Left ventricle myocardium superior (tissue), 1 donor: ENCODE results near the gene THUMPD3. TPM values are rescaled to one million over a fixed set of nuclear protein-coding genes. Genes with fewer than 3 reads are reported as not detected.

ENCODE experiments used
- ATAC-seq: fragments of 200-7000 bp; cut with Tn5 transposase; one replicate; pipeline ENCODE4 v1.9.1; 2020; ENCODE audit warnings: mild to moderate bottlenecking, moderate library complexity
- DNase-seq: peaks from one replicate; pipeline ENCODE4 v3.0.0-alpha.2; 2020
- intact Hi-C: fragments of 100-400 bp; cut with micrococcal nuclease; formaldehyde crosslinking; loops from one replicate; pipeline ENCODE4 v1.11.0; 2022
- total RNA-seq: library from RNA; stranded (reverse); fragmentation: NEBNext Ultra II Directional; extraction: Animal tissue kit (Norgen Biotek cat#: 25700); gene quantifications from one replicate; pipeline ENCODE4 v1.2.1, GENCODE V29; 2021
- donor health status: DM: no; HTN: yes; CAD: no; lungs with severe emphysema.

THUMPD3 gene
- total RNA-seq, 1 donor from 2014 or later = 58.6 TPM

DNA sequence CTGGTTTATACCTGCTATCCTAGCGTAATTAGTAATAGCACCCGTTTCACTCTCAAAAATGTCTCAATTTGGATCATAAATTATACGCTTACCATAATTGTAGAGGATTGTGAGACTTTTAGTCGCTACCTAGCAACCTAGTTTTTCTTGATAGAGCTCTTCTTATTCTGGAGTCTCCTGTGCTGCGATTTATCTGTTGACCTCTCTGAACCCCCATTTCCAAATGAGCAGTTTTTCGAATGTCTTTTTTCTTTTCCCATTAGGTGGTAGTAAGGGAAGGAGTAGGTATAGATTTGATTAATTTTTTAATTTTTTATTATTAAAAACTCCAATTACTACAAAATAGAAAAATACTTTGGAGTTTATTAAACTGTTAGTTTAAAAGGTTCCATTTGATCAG lies 45.2 kb downstream of the THUMPD3 start:
- intact Hi-C loops = no loop called here
- DNase-seq = no peak
- no peak for ATAC-seq

DNA sequence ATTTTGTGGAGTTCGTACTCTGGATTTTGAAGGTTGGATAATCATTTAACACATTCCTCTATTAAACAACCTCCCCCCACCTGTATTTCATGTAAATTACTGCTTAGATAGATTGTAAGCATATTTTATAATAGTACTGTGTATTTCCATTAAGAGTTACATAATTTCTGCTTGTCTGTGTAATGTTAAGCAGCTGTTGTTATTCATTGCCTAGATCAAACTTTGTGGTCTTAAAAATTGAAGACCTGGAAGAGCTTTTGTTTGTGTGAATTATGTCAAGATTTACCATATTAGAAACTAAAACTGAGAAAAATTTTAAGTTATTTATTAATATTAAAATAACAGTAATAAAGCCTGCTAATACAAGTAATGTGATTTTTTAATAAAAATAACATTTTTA lies 45.7 kb downstream of the THUMPD3 start:
- ATAC-seq (no peak), DNase-seq (no peak)

GRCh38 chr3:9409981-9410854 lies 47.4 kb downstream of the THUMPD3 start:
- DNase-seq (no peak), ATAC-seq (no peak)
- intact Hi-C loops = no loop called here

More for the DNA sequence above, 45.7 kb downstream of the THUMPD3 start:
- intact Hi-C loops = no loop called here

DNA sequence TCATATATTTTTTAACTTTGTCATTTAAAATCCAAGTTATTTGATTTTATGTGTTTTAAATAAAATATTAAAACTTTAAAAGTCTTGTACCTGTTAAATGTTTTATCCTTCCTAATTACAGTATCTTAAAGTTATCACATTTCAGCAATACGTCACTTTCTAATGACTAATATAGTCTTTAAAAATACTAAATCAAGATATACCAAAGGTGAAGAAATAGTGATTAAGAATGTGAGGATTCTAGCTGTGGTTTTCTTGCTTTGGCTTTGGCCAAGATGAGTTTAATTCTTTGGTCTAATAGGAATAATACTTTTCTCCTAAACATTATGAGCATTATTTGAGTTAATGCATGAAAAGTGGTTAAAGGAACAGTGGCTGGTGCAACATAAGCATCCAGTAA lies 48.4 kb downstream of the THUMPD3 start:
- intact Hi-C loops = no loop called here
- no peak for ATAC-seq
- DNase-seq = no peak

- DNase-seq = no peak
- ATAC-seq = no peak
- intact Hi-C loops = no loop called here
Observed at GRCh38 chr3:9412293-9412692, 49.4 kb downstream of the THUMPD3 start.

DNA sequence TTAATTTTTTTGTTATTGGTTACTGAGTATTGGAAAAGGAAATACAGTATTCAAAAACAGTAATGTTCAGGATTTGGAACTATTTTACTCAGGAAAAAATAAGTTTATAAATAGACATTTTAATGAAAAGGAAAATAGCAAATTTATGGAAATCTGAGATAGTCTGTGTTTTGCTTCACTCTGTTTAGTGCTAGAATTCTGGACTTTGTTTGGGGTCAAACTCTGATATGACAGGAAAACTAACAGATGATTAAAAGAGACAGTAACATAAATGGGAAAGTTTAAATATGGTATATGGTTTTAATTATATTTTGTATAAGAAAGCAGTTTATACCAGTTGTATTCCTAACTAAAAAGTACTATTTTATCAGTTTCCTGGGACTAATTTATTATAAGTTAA lies 52.0 kb downstream of the THUMPD3 start:
- ATAC-seq = no peak
- no peak for DNase-seq
- intact Hi-C loops = no loop called here

- DNase-seq (no peak), ATAC-seq (peak; percentile 15)
- intact Hi-C loops = no loop called here
Observed at GRCh38 chr3:9415485-9416138, 52.8 kb downstream of the THUMPD3 start.

DNA sequence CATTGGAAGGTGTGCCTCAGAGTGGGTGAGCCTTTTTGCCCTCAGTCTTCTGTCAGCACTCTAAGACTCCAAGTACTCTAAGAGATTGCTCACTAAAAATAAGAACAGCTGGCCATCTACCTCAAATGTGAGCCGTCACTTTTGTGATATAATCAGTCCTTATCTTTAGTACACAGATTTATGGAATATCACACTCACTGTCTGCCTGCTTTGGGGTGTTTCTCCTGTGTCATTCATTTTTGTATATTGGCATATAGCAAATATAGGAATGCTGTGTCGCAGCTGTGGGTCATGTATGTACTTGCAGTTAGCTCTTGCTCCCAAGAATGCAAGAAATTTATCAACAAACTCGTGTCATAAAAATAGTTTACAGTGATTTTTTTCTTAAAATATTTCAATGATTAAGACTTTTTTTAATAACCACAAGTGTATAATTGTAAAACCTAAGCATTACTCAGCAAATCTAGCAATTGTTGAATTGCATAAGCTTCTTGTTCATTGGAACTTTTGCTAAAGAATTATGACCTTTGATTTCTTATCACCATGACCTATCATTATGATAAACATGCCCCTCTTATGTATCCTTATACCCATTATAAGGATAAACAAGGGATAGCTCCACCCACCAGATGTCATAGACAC lies 53.4 kb downstream of the THUMPD3 start:
- DNase-seq (no peak), ATAC-seq (peak; percentile 62)
- intact Hi-C loops = no loop called here

DNA sequence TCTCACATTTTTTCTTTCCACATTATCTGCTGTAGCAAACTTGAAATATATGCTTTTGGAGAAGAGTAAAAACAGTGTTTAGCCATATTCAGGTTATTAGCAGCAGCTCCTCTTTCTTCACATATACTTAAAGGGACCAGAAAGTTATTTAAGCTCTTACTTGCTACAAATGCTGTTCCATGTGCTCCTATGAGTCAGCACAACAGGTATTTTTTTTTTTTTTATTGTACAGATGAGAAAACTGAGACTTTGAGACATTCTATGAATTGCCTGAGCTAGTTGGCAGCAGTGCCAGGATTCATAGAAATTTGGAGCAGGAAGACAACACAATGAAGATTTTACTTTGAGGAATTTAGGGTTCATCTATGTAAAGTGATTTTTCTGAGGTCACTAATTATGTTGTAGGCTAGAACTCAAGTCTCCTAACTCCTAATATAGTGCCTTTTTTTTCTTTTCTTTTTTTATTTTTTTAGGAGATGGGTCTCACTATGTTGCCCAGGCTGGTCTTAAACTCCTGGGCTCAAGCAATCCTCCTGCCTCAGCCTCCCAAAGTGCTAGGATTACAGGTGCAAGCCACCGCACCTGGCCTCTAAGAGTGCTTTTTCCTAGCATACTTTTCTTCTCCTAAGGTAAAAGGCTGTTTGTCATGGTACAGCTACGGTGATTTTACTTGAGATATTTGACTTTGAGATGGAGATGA lies 58.1 kb downstream of the THUMPD3 start:
- ATAC-seq (no peak), DNase-seq (no peak)
- intact Hi-C loops = no loop called here

GRCh38 chr3:9422712-9423424 lies 60.0 kb downstream of the THUMPD3 start:
- DNase-seq = no peak
- peak; percentile 97 for ATAC-seq
- intact Hi-C loops = no loop called here

DNA sequence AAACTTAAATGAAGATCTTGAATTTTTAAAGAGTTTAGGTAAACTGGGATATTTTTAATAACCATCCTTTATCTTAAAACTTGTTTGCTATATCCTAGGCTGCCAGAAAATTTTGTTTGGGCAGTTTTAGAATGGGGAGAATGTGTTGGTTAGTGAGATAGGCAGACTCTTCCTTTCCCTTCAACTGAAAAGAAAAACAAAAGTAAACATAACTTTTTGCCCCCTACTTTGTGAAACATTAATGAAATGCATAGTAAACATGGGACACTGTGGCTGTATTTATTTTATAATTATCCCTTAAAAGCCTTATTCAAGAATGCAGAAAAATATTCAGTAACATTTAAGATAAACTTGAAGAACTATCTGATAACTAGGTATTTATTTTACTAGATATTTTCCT lies 65.6 kb downstream of the THUMPD3 start:
- ATAC-seq (no peak), DNase-seq (no peak)
- intact Hi-C loops = no loop called here

DNA sequence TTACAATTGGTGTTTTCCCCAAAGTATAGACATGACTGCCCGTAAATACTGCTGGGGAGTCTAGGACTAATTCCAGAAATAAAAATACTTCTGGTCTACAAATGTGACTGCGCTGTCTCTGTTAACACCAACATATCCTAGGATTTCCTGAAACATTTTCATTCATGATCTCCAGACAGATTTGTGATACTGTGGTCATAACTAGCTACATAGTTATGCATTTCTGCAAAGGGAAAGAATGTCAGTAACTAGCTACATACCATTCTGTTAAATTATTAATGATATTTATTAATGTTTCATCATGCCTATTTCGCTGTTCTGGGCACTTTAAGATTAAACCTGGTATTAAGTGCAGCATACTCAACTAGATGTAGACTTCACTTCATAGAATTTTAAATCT lies 67.9 kb downstream of the THUMPD3 start:
- ATAC-seq (no peak), DNase-seq (no peak)
- intact Hi-C loops = no loop called here

- ATAC-seq (peak; percentile 51), DNase-seq (no peak)
- intact Hi-C loops = no loop called here
Observed at GRCh38 chr3:9433627-9434521, 71.0 kb downstream of the THUMPD3 start.

DNA sequence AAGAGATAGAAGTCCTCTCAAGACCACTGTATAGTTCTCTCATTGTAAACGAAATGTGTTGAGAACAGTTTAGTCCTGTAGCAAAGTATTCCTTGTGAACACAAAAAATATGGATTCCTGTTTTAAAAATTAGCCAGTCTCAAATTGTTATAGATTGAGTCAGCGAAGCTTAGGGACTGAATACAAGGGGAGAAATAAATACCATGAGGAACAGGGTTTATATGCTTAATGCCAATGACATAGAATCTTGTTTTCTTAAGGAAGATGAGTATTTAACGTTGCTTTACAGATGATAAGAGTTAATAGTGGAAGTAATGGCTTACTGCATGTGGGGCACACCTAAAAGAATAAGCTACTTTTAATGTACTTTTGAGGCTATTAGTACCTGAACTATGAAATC lies 72.5 kb downstream of the THUMPD3 start:
- intact Hi-C loops = no loop called here
- DNase-seq = no peak
- no peak for ATAC-seq
